HG02571 (cell line): Measurements from ENCODE around the gene WDTC1.
"Not testable (repeated sequence)": the region's sequence is repeated elsewhere in the genome, so short reads cannot be mapped to it uniquely, and the experiment has no call there.

Source experiments
- ATAC-seq: cut with Tn5 transposase; IDR thresholded peaks from one replicate; pipeline ENCODE4 v1.9.1; 2021; ENCODE audit warnings: mild to moderate bottlenecking, moderate library complexity; ENCODE audit not compliant: unreplicated experiment

Gene WDTC1

DNA sequence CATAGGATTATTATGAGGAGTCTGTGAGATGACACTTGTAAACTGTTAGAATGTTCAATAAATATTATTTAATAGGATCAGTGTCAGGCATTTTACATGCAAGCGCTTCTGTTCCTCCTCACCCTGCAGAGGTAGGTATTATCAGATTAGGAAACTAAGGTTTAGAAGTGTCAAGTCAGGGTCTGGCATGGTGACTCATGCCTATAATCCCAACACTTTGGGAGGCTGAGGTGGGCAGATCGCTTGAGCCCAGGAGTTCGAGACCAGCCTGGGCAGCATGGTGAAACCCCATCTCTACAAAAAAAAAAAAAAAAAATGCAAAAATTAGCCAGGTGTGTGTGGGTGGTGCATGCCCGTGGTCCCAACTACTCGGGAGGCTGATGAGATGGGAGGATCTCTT is 9.2 kb downstream of the WDTC1 start:
- ATAC-seq = not testable (repeated sequence)

DNA sequence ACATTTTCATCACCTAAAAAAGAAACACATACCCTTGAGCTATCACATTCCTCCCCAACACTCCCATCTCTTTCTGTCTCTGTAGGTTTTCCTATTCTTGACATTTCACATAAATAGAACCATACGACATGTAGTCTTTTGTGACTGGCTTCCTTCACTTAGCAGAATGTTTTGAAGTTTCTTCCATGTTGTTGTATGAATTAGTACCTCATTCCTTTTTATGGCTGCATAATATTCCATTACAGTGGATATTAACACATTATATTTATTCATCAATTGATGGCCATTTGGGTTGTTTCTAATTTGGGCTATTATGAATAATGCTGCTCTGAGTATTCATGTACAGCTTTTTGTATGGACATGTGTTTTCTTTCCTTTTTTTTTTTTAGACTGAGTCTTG is 11.8 kb downstream of the WDTC1 start:
- ATAC-seq = no peak

DNA sequence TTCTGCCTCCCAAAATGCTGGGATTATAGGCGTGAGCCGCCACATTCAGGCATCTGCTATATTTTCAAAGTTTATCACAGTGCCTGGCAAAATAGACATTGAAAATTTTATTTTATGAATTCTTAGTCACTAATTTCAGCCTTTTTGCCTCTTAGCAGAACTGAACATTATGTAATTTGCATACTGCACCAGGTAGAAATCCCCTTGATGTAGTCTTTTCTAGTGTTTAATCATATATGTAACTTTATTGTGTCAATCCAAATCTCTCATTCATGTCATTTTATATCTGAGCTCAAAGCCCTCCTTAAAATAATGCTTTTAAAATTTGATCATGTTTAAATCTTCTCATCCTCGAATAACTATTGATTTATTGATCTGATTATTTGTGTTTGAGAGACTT is 19.2 kb downstream of the WDTC1 start:
- no peak for ATAC-seq

DNA sequence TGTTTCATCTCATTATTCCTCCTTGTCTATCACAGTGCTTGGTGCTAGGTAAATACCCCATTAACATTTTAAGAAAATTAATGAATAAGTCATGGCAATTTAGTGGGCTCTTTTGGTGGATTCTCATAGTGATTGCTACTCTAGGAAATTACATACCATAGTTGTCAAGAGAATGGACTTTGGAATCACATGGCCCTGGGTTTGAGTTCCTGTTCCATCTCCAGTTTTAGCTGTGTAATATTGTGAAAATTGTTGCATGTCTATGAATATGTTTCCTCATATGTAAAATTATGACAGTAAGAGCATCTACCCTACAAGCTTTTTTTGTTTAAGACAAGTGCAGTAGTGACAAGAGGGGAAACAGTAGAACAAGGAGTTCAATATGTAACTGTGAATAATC is 20.7 kb downstream of the WDTC1 start:
- no peak for ATAC-seq

DNA sequence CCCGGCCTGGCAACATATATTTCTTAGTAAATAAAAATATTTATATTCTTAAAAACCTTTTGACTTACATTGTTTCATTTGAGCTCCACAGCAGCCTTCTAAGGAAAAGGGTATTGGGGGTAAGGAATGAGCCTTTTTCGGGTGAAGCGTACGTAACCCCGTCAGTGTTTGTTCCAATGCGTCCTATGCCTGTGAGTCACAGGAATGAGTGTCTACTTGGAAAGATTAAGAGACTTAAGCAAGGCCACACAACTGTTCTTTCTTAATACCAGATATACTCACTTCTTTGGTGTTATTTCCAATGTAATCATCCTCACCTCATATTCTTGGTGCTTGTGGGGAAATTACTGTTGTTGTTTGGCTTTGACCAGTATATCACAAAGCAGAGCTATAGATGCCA is 22.7 kb downstream of the WDTC1 start:
- no peak for ATAC-seq

DNA sequence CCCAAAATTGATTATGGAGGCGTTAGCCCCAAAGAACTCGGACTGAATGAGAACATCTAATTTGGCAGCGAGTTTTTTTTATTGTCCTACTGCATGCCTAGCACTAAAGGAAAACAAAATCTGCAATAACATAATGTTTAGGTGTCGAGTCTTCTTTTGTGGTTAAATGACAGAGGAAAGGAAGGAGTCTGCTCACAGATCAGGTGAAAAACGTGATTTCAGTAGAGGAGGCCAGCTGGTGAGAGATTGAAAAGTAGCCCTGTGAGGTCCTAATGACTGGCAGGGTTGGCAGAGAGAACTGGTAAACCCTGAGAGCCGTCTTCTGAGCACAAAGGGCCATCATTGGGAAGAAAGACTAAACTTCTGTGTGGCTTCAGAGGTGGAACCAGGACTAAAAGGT is 24.2 kb downstream of the WDTC1 start:
- no peak for ATAC-seq

DNA sequence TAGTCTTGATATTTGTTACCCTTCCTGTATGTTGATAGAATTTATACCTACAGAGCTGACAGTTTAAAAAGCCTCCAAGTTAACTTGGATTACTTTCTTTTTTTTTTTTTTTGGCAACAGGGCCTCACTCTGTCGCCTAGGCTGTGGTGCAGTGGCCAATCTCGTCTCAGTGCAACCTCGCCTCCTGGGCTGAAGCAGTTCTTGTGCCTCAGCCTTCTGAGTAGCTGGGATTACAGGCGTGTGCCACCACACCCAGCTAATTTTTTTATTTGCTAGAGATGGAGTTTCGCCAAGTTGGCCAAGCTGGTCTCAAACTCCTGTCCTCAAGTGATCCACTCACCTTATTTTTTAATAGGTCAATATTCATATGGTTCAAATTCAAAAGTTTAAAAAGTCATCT is 32.7 kb downstream of the WDTC1 start:
- ATAC-seq = no peak

DNA sequence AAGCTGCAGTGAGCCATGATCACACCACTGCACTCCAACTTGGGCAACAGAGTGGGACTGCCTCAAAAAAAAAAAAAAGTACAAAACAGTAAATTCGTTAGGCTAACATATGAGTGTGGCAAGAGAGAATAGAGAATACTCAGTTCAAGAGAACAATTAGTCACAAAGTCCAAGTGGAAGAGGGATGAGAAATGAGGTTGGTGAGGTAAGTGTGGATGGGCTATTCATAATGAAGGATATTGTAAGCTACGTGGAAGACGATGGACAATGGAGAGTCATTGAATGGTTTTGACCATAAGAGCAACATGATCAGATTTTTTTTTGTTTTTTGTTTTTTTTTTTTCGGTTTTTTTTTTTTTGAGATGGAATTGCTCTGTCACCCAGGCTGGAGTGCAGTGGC is 34.8 kb downstream of the WDTC1 start:
- no peak for ATAC-seq

DNA sequence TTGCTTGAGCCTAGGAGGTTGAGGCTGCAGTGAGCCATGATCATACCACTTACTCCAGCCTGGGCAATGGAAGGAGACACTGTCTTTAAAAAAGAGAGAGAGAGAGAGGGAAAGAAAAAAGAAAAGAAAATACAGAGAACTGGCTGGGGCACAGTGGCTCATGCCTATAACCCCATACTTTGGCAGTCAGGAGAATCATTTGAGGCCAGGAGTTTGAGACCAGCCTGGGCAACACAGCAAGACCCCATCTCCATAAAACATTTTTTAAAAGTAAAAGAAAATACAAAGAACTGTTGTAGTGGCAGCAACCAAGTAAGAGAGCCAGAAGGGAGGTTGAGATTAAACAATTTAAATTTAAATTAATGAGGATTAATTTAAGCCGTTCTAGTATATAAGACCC is 39.8 kb downstream of the WDTC1 start:
- ATAC-seq = no peak

DNA sequence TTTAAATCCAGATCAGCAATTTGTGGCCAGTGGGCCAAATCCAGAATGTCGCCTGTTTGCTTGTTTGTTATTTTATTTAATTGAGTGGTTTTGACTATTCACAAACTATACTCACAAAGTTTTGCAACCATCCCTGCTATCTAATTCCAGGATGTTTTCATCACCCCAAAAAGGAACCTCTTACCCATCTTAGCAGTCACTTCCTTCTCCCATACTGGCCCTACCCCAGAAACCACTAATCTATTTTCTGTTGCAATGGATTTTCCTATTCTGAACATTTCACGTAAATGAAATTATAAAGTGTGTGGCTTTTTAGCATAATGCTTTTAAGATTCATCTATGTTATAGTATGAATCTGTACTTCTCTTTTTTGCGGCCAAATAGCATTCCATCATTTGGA is 41.3 kb downstream of the WDTC1 start:
- ATAC-seq = no peak

DNA sequence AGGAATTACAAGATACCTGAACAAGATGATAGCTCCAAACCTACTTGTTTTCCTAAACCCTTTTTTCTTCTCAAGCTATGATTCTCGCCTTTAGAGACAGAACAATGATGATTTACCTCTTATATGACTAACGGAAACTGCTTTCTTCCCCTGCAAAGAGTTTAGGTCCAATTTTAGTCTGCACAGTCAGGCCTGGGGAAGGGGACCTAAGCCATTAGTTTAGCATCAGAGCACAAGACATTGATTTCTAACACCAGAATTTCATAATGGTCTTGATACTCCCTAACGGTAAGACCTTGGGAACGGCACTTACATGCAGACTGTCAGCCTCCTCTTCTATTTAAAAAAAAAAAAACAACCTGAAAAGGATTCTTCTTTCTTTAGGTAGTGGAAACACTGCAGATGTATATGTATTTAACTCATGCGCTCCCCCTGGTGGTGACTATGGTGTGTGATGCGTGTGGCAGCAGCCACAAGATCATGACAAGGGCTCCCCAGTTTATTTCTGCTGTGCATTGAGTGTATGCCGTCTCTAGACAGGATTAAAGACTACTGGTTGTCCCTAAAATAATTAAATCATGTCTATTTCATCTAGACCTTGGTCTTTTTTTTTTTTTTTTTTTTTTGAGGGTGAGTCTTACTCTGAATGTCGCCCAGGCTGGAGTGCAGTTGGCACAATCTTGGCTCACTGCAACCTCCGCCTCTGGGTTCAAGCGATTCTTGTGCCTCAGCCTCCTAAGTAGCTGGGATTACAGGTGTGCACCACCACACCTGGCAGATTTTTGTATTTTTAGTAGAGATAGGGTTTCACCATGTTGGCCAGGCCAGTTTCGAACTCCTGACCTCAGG is 50.2 kb downstream of the WDTC1 start:
- no peak for ATAC-seq

DNA sequence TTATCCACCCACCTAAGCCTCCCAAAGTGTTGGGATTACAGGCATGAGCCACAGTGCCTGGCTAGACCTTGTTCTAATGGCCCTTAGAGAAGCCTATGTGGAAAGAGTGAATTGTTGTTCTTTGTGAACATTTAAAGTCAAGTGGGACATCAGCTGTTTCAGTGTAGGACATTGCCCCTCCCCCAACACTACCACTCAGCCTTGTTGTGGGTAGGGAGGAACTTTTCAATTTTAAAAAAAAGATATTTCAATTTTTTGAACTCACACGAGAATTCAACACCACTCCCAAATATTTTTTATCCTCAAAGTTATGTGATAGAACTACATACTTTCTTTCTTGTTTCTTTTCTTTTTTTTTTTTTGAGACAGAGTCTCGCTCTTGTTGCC is 50.8 kb downstream of the WDTC1 start:
- ATAC-seq = no peak

DNA sequence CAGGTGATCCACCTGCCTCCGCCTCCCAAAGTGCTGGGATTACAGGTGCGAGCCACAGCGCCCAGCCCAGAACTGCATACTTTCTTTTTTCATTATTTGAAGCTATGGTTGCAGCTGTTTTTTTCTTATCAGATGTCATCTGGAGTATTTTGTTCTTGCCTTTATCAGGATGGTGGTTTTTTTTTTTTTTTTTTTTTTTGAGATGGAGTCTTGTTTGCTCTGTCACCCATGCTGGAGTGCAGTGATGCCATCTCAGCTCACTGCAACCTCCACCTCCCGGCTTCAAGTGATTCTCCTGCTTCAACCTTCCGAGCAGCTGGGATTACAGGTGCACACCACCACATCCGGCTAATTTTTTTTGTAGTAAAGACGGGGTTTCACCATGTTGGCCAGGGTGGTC is 51.4 kb downstream of the WDTC1 start:
- ATAC-seq = not testable (repeated sequence)

DNA sequence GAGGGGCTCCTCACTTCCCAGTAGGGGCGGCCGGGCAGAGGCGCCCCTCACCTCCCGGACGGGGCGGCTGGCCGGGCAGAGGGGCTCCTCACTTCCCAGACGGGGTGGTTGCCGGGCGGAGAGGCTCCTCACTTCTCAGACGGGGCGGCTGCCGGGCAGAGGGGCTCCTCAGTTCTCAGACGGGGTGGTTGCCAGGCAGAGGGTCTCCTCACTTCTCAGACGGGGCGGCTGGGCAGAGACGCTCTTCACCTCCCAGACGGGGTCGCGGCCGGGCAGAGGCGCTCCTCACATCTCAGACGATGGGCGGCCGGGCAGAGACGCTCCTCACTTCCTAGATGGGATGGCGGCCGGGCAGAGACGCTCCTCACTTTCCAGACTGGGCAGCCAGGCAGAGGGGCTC is 54.7 kb downstream of the WDTC1 start:
- ATAC-seq = not testable (repeated sequence)

DNA sequence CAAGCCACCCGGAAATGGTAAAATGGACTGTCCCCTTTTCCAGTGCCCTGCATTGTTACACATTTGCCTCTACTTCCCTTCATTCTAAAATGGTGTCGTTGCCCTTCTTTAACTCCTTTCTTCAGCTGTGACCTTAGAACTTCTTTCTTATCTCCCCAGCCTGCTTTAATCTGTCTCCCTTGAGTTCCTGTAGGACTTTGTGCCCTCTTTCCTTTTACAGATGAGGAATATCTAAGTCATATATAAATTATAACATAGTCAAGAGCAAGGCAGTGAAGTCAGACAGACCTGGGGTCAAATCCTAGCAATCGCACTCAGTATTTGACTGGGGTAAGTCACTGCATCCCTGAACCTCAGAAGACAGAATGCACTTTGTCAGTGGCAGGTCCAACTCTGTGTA is 56.1 kb downstream of the WDTC1 start:
- no peak for ATAC-seq

DNA sequence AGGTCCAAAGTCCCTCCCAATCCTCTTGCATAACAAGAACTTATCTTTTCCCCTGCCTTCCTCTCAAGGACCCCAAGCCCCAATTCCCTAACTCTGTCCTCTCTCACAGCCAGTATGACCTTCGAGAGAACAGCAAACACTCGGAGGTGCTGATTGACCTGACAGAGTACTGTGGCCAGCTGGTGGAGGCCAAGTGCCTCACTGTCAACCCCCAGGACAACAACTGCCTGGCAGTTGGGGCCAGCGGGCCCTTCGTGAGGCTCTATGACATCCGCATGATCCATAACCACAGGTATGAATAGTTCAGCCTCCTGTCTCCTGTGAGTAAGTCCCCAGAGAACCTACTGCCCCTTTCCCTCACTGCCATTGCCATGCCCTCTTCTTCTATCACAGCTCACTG is 57.7 kb downstream of the WDTC1 start:
- no peak for ATAC-seq

DNA sequence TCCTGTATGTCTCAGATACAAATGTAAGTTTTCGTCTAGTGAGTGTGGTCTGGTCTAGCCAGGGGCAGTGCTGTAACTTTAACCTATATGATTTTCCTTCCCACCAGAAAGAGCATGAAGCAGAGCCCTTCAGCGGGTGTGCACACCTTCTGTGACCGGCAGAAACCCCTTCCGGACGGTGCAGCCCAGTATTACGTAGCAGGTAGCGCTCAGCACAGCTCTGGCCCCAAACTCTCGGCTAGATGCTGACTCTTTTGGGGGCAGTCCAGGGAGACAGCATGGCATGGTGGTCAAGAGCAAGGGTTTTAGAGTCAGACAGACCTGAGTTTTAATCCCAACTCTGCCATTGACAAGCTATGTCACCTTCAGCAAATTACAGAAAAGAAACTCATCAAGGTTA is 59.5 kb downstream of the WDTC1 start:
- ATAC-seq = no peak

DNA sequence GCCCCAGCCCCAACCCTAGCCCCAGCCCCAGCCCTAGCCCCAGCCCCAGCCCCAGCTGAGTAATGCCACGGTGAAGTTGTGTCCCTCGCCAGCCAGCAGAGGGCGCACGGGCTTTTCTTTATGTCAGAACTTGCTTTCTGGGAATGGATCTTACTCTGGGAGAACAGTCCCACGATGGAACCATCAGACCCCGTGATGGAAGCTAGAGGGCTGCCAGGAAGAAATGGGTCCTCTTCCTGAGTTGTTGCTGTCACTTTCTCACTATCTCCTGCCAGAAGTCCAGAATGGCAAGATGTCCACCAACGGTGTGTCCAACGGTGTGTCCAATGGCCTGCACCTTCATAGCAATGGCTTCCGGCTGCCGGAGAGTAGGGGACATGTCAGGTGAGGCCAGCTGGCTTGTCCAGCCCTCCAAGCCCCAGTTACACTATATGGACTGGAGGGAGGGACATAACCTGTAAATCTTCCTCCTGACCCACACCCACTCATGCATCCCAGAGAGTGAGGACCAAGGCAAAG is 62.4 kb downstream of the WDTC1 start:
- ATAC-seq = no peak

DNA sequence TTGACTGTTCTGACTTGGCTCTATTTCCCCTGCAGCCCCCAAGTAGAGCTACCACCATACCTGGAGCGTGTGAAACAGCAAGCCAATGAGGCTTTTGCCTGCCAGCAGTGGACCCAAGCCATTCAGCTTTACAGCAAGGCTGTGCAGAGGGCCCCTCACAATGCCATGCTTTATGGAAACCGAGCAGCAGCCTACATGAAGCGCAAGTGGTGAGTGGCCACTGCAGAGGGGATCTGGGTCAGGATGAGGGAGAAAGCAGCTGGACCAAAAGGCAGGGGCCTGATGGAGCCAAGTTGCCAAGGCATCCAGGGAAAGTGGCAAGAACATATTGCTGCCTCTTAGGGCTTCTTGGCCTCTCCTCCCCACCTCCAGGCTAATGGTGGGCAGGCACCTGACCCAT is 63.5 kb downstream of the WDTC1 start:
- ATAC-seq = no peak

DNA sequence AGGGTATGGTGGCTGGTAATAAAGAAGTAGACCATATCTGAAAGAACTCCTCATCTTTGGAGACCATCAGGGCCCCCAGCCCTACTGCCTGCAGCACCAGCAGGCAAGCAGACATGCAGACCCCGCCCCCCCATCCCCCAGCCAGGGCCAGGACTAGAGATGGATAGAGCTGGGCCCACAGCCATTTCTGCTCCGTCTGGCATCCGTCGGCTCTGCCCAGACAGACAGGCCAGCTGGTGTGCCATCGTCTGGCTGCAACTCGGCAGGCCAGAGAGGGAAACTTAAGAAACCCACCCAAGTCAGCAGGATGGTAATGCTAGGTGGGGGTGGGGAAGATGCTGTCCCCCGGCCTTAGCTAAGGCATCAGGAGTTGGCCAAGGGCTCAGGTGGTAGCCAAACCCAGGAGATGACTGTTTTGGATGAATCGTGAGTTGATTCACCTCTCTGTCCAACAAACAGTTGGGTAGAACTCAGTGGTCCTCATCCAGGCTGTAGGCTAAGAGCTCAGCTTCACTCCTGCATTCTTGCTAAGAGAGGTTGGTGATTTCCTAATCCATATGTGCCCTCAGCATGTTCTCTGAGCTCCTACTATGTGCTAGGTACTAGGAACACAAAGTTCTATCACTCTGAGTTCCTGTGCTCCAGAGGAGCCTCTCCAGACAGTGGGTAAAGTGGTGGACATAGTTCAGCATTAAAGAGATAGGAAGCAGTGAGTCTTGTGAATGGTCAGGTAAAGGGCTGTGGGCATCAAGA is 64.4 kb downstream of the WDTC1 start:
- no peak for ATAC-seq

DNA sequence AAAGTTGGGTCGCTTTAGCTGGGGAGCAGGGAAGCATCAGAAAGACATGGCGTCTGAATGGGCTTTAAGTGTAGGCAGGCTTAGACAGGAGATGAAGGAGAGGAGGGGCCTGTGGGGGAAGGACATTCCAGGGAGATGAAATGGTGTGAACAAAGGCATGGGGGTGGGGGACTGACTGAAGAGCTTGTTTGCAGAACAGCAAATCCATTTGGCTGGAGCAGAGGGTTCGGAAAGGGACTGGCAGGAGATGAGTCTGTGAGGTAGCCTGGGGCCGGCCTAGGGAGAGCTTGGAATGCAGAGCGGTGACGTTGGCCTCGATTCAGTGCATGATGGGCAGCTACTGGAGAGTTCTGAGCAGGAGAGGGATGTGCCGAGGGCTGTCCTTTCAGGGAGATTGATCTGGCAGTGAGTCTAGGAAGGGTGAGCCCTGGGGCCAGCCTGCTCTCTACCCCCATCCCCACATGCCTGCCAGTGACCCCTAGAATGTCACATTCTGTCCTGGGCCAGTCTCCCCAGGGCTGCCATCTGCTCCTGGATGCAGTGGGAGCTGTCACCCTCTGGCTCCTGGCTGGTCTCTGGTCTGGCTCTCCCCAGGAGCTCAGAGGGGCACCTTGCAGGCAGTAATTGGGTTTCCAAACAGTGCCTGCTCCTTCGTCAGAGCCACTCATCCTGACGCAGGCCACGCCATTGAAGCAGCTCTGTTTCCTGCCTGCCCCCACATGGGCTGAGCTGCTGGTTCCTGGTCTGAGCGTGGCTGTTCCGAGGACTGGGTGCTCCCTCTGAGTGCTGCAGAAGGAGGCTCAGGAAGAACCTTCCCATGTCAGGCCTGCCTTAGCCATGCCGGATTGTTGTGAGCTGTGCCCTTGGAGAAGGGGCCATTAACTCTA is 65.2 kb downstream of the WDTC1 start:
- no peak for ATAC-seq
